NCI-H2227 (cell line): Measurements from ENCODE around the gene SUSD4.

ENCODE experiments used
- DNase-seq: peaks from one replicate; lab custom pipeline; 2025; ENCODE audit not compliant: unreplicated experiment; lab: John Stamatoyannopoulos, UW

The SUSD4 gene

DNA sequence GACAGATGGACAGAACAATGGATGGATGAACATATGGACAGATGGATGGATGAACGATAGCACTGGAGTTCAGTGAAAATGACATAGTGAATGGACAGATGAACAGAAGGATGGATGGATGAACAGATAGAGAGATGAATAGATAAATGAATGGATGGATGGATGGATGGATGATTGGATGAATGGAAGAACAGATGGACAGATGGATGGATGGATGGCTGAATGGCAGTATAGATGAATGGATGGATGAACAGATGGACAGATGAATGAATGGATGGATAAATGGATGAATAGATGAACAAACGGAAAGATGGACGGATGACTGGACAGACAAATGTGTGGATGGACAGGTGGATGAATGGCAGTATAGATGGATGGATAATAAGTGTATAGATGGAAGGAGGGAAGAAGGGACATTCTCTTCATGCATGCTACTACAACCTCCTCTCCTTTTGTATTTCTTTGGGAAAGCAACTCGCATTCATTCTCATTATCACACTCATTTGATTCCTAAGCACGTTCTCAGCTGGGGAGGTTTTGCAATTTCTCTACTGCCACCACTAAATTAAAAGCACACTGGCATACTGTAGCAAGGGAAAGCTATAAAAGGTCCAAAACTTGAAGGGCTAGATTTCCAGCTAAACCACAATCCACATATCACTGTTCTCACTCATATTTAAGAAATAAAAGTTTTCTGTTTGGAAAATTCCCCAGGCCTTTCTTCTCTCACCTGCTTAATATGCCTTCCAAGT, 34.1 kb downstream of the SUSD4 start:
- DNase-seq: no peak

DNA sequence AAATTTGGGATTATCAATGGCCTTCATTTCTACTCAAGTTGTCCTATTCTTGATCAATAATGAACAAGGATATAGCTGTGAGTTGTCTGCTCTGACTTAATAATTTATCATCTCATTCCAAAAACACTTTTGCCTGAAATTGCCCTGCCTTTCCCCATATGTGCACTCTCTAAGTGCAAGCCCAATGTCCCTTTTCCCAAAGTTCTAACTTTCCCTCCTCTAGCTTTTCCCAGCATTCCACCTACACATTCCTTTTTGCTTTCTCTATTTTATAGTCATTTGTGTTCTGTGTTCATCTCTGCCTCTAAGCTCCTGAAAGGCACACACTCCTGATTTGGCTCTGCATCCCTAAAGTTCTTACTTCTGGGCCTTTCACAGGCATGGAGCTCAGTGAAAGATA, 34.7 kb downstream of the SUSD4 start:
- DNase-seq: no peak

DNA sequence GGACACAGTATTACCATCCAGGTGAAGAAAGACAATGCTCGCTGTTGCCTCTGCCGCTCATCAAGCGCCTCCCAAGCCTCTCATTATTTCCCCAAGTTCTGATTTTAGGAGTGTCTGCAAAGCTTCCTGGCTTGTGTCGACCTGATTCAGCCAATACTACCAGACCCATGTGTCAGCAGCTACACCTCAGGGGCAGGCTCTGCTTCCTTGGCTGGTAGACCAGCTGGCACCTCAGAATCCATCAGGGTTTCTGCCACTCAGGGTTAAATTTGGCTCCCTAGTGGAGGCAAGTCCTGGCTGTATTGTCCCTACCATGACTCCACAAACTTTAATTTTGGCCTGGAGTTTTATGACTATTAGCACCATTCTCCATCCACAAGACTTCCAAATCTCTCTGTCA, 35.4 kb downstream of the SUSD4 start:
- no peak for DNase-seq

DNA sequence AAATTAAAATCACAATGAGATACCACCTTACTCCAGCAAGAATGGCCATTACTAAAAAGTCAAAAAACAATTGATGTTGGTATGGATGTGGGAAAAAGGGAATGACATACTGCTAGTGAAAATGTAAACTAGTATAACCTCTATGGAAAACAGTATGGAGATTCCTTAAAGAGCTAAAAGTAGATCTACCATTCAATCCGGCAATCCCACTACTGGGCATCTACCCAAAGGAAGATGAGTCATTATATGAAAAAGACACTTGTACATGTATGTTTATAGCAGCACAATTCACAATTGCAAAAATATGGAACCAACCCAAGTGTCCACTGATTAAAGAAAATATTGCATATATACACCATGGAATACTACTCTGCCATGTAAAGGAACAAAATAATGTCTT, 37.2 kb downstream of the SUSD4 start:
- DNase-seq: no peak

DNA sequence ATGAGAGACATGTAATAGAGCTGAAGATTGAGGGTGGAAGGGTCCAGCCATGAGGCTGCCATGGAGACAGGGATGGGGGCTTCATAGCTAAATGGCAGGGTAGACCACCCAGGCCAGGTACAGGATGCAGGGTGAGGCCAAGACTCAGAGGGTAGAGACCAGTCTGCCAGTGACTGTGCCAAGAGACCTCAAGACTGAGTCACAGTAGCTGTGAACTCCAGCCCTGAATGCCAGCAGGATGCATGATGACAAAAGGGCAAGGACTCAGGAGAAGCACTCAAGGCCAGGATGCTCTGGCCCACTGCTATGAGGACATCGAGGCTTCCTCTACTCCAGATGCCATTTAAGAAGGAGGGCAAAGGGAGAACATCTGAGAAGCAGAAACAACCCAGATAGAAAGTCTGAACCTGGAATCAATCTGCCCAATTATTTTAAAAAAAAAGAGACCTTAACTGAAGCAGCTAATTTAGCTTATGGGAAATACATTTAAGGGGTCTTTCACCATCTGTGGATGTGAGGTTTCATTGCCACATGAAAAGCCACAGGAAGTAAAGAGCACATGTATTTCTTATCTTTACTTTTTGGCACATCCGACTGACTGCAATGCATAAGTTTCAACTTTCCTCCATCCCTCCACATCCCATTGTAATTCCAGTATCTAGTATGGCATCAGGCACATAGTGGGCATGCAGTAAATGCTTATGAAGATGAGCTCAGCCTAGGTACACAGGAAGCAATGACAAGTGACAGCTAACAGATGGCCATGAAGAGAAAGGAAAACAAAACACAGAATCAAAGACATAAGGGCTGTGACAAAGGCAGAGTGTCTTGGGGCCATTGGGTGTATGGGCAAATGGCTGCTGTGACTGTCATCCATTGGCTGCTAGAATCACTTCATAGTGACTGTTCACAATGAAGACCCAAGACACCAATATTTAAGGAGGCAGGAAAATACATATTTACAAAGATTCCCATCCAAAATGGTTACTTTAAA, 40.2 kb downstream of the SUSD4 start:
- DNase-seq: no peak

DNA sequence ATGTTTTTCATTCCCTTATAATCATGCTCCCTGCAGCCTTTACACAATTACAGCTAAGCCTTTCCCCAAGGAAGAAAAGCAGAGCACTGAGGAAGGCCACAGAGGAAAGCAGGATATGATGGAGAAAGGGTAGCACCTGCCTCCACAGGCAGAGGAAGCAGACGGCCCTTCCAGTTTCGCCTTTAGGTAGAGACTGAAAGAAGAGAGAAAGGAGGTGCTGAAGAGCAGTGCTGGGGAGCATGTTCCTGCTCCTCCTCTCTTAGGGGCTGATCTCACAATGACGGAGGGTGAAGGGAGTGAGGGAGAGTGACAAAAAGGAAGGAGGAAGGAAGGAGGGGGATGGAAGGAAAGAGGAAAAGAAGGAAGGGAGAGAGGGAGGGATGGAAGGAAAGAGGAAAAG, 41.1 kb downstream of the SUSD4 start:
- no peak for DNase-seq

DNA sequence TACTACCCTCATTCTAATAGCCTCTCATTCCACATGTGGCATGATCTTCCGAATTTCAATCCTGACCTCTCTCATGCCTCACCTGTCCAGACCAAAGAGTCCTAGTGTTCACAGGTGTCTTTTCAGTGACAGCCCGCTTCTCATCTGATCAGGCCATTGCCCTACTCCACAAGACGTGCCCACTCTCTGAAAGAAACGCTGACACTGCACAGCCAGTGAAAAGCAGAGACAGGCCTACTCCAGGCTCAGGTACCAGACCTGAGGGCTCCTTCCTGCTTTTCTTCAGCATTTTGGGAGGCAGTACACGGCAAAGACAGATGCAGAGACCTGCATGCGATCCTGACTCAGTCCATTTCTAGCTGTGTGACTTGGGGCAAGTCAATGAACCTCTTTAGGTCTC, 43.0 kb downstream of the SUSD4 start:
- DNase-seq: no peak

DNA sequence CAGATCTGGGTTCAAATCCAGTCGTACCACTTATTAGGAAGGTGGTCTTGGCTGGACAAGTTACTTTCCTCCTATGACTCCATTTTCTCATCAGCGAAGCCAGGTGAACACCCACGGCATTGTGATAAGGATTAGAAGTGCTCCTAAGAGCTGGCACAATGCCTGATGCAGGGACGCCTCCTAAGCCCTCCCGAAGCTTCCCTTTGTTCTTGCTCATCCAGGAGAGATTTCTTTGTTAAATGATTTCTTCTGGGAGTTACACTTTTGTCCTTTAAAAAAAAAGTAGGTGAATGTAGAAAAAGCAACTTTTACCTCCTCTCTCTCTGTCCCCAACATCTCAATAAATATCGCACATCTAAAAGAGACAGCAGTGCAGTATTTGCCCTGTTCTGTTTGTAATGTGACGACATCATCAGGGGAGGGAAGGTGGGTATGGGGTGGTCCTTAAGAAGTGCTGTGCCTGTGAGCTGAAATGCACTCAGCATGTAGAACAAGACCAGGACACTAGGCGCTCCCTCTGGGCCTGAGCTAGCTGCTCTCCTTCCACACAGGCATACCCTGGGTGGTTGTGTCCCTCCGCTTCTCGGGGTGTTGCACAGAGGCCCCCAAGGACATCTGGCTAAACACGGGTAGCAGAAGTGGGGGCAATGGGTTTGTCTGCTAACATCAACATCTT, 43.9 kb downstream of the SUSD4 start:
- peak; percentile 53 for DNase-seq

DNA sequence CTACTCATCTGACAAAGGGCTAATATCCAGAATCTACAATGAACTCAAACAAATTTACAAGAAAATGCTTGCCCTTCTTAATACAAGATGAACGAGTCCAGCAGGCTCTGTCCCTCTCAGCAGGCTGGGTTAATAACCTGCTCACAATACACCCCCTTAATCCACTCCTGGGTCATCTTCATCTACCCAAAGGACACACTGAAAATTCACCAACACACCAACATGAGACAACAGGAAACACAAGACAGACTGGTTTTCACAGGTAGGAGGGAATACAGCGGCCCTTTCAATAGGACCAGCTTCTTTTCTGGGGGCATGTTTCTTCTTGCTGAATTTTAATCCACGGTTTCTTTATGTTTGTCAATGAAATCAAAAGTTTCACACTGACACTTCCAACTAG, 44.6 kb downstream of the SUSD4 start:
- DNase-seq: no peak

DNA sequence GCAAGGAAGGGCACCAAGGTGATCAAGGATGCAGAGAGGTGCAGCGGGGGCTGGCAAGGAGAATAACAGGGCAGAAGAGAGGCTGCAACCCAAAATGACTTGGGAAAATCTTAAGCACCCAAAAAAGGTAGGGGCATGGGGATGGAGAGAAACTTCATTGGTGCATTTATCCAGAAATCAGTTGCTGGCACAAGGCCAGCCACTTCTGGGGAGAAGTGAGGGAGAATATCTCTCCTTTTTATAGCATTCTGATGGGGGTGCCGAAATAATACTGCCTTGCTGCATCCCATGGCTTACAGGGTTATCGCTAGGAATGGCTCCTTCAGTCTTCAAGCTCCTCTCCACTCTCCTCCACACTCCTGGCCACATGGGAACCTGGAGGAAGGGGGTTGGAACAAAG, 47.9 kb downstream of the SUSD4 start:
- DNase-seq: no peak

DNA sequence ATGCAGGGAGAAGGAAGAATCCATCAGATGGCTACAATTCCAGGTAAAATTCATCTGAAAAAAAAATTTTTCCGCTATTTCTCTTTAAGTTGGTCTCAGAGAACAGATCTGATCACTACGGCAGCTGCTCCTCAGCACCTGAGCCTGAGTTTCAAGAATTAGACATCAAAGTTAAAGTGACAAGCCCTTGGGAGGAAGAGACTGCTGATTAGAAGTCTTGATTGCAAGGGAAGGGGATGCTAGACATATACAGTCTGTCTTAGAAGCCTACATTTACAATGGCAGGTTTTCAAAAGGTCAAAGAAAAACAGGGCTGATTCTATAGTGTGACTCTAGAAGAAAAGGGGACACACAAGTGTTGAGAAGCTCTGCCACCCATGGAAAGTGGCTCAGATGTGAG, 48.3 kb downstream of the SUSD4 start:
- DNase-seq: no peak

DNA sequence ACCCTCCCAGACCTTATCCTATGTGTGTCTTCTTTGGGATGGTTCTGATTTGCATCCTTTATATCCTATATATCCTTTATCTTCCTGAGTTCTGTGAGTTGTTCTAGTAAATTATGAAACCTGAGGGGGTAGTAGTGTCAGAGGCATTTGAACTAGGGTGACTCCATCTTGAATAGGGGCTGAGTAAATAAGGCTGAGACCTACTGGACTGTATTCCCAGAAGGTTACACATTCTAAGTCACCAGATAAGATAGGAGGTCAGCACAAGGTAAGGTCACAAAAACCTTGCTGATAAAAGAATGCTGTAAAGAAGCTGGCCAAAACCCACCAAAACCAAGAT, 50.6 kb downstream of the SUSD4 start:
- no peak for DNase-seq

DNA sequence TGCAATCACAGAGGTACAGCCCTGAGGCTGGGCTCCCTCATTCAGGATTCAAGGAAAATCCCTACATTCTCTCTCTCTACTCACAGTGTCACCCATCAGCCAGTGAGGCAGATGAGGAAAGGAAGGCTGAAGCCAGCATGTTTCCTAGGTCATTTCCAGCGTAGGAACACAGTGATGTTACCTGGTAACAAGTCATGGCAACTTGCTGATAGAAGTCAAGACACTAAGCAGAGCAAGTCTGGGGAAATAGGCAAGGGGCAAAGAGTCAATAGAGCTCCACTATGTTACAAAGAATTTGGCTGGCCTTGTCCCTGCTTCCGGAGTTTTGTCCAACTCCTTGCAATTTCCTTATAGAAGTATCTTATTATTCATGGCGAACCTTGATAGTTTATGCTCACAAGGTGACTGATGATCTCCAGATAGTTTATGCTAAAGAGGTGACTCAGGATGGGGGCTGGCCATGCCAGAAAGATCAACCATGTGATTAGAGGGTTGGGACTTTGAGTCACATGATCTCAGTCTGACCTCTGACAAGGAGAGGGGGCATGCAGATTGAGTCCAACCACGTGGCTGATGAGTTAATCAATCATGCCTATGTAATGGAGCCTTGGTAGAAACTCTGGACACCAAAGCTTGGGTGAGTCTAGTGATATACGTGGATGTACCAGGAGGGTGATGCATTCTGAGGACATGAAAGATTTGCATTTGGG, 51.1 kb downstream of the SUSD4 start:
- DNase-seq: no peak

DNA sequence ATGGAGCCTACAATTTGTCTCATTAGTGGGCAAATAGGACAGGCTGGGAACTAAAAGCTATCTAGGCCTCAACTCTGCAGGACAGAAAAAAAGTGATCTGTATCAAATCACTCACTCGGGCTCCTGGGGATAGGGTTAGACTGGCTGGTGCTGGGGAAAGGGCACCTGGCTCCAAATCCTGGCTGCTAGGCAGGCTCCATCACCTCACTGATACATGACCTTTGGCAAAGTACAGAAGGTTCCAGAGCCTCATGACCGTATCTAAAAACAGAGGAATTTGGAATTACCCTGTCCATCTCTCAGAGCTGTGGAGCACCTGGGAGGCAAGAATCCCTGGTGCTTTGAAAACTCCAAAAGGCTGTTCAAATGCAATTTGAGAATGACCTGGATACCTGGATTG, 51.7 kb downstream of the SUSD4 start:
- no peak for DNase-seq

DNA sequence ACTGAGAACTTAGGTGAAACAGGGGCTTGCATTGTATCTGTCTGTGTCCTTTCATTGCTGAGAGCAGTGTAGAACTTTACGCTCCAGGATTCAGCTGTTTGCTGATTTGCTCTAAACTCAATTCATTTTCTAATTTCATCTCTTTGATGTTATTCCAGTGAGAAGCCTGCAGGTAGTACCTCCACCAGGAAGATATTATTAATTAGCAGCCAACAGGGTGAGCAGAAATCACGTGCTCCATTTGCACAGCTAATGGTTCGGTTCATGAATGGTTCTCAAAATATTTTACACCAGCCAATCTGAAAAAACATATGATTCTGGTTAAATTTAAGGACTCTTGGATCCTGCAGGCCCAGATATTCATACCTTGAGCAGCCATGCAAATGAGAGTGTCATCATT, 52.1 kb downstream of the SUSD4 start:
- DNase-seq: no peak

DNA sequence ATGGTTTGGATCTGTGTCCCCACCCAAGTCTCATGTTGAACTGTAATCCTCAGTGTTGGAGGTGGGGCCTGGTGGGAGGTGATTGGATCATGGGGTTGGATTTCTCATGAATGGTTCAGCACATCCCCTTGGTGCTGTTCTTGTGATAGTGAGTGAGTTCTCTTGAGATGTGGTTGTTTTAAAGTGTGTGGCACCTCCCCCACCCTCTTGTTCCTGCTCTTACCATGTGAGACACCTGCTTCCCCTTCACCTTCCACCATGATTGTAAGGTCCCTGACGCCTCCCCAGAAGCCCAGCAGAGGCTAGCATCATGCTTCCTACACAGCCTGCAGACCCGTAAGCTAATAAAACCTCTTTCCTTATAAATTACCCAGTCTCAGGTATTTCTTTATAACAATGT, 55.8 kb downstream of the SUSD4 start:
- DNase-seq: no peak

DNA sequence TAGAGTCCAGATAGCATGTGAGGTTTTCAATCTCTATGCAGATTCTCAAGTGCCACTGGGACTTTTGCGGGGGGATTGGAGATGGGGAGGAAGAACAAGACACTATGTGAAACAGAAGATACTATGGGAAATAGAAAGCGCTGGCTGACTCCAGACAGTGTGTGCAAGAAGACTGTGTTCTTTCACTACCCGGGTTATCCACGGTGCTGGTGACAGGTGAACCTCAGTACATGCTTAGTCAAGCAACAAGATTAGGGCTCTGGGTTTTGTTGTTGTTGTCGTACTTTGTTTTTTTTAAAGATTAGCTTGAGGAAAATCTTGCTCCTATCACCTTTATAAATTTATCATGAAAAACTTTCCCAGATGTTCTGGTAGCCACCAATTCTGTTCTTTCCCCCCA, 56.4 kb downstream of the SUSD4 start:
- no peak for DNase-seq

DNA sequence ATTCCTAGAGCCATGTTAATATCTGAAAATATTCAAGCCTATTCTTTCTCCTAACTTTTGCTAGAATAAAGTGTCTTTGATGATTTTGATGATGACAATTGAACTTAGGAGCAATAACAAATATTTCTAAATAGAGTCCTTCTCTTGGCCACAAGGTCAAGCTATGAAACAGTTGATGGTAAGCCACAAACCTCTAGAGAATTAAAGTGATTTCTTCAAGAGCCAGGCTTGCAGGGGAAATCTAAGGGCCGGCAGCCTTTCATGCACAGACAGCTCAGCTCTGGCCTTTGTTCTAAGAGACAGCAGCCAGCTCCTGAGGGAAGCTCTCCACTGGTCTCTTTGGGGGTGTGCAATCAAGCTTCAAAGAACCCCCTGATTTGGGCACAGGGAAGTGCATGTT, 59.0 kb downstream of the SUSD4 start:
- no peak for DNase-seq

DNA sequence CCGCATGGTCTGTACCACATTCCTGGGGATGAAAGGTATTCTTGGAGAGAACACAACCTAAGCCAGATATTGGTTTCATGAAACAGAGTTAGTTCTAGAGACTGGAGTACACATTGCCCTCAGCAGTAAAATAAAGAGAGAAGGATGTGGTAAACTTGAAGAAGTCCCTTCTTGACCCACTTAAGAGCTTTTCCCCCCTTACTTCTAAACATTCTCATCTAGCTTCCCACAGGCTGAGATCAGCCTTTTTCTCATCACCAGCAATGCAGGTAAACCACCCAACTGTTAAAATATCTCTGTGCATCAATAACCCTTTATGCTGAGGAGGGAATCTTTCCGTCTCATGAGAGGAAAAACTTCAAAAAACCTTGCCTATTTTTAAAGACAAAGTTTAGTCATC, 62.6 kb downstream of the SUSD4 start:
- no peak for DNase-seq

DNA sequence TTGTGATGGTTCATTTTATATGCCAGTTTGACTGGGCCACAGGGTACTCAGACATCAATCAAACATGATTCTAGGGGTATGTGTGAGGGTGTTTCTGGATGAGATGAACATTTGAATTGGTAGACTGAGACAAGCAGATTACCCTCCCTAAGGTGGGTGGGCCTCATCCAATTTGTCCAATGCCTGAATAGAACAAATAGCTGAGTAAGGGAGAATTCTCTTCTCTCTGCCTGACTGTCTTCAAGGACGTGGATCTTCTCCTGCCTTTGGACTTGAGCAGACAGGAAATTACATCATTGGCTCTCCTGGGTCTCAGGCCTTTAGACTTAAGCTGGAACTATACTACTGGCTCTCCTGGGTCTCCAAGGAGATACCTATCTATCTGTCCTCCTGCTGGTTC, 64.4 kb downstream of the SUSD4 start:
- peak; percentile 12 for DNase-seq

DNA sequence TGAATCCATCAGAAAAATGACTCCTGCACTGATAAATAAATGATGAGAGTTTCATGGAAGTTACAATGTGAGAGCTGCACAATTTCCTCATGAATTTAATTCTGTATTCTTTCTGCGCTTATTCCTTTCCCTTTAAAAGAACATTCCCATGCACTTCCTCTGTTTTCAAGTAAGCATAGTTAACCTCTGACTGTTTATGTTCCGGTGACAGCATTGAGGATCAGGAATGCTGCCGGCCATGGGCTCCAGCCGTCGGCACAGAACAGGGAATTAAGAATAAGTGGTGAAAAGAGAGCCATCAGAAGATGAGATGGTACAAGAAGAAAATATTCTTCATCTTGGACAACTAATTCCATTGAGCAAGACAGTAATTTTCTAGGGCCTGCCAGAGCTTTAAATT, 65.3 kb downstream of the SUSD4 start:
- DNase-seq: no peak
